HepG2 (cell line): ENCODE measurements around the gene PNMA3. TPM values are rescaled to one million over a fixed set of nuclear protein-coding genes. Genes with fewer than 3 reads are reported as not detected.

Source experiments
- BHLHE40 ChIP-seq: IDR thresholded peaks from 2 replicates; pipeline ENCODE4 v1.6.1; 2011; ENCODE audit warnings: low read length, improper control_type of control experiment
- EED ChIP-seq: sonication (generic); formaldehyde crosslinking; IDR thresholded peaks from 2 replicates; pipeline ENCODE4 v1.5.0; 2020; ENCODE audit warnings: mild to moderate bottlenecking, missing genetic modification reagents
- GATAD1 ChIP-seq: IDR thresholded peaks from 2 replicates; pipeline ENCODE4 v1.6.1; 2016; ENCODE audit warnings: missing genetic modification reagents, missing compliant biosample characterization
- HCFC1 ChIP-seq: fragments of 150-350 bp; IDR thresholded peaks from 2 replicates; pipeline ENCODE4 v1.6.1; 2014; ENCODE audit warnings: low read depth, low read length
- HOXA3 ChIP-seq: sonication (generic); formaldehyde crosslinking; IDR thresholded peaks from 2 replicates; pipeline ENCODE4 v1.5.0; 2020; ENCODE audit warnings: missing genetic modification reagents
- MATR3 ChIP-seq: sonication (generic); formaldehyde crosslinking; IDR thresholded peaks from 2 replicates; pipeline ENCODE4 v1.4.0; 2020; ENCODE audit warnings: missing genetic modification reagents
- MIER3 ChIP-seq: IDR thresholded peaks from 2 replicates; pipeline ENCODE4 v1.6.1; 2016; ENCODE audit warnings: missing compliant biosample characterization, borderline replicate concordance
- NCOA2 ChIP-seq: sonication (generic); formaldehyde crosslinking; IDR thresholded peaks from 2 replicates; pipeline ENCODE4 v1.8.0; 2022; ENCODE audit warnings: inconsistent platforms
- NFIC ChIP-seq: IDR thresholded peaks from 2 replicates; pipeline ENCODE4 v1.6.1; 2012; ENCODE audit warnings: mild to moderate bottlenecking, low read length, inconsistent platforms
- RXRA ChIP-seq: sonication (generic); formaldehyde crosslinking; IDR thresholded peaks from 2 replicates; pipeline ENCODE4 v1.5.1; 2020; ENCODE audit warnings: missing genetic modification reagents
- SMYD3 ChIP-seq: sonication (generic); formaldehyde crosslinking; IDR thresholded peaks from 2 replicates; pipeline ENCODE4 v1.8.1; 2023; ENCODE audit warnings: mild to moderate bottlenecking, missing genetic modification reagents
- ZNF253 ChIP-seq: sonication (generic); formaldehyde crosslinking; IDR thresholded peaks from 2 replicates; pipeline ENCODE4 v1.8.0; 2022; ENCODE audit warnings: mild to moderate bottlenecking, missing genetic modification reagents, borderline replicate concordance
- ZNF263 ChIP-seq: sonication (generic); formaldehyde crosslinking; IDR thresholded peaks from 2 replicates; pipeline ENCODE4 v1.4.0; 2020; ENCODE audit warnings: missing genetic modification reagents
- ZNF496 ChIP-seq: sonication (generic); formaldehyde crosslinking; IDR thresholded peaks from 2 replicates; pipeline ENCODE4 v1.8.1; 2023; ENCODE audit warnings: mild to moderate bottlenecking, moderate library complexity, missing genetic modification reagents; ENCODE audit not compliant: insufficient replicate concordance
- ZNF773 ChIP-seq: sonication (generic); formaldehyde crosslinking; IDR thresholded peaks from 2 replicates; pipeline ENCODE4 v1.4.0; 2020; ENCODE audit warnings: missing genetic modification reagents, borderline replicate concordance
- ZNF782 ChIP-seq: sonication (generic); formaldehyde crosslinking; IDR thresholded peaks from 2 replicates; pipeline ENCODE4 v1.4.0; 2020; ENCODE audit warnings: missing genetic modification reagents, mild to moderate bottlenecking, borderline replicate concordance
- polyA plus RNA-seq, 8 experiments: library from polyadenylated mRNA; depleted of rRNA in 3 of 8; stranded (reverse) in 7 of 8; unstranded in 1 of 8; fragments of >200 nt; fragmentation: Illumina TruSeq in 4 of 8; extraction: Trizol in 4 of 8; gene quantifications; 2 replicates each; pipeline versions ENCODE4 v1.2.1 to v1.2.3, GENCODE V29; 2011 to 2016; ENCODE audit warnings: low read depth in 4 of 8, missing spikeins in 1 of 8, mixed read lengths in 1 of 8; ENCODE audit not compliant: insufficient read depth in 1 of 8
- total RNA-seq, 5 experiments: library from RNA; depleted of rRNA; stranded (reverse); fragments of >200 nt; fragmentation: Illumina TruSeq; extraction: Trizol; gene quantifications; 2 replicates each; pipeline ENCODE4 v1.2.3, GENCODE V29; 2016; ENCODE audit warnings: low read depth in 1 of 5
- TF ChIP-seq, protein P1 (sequence below): IDR thresholded peaks from 2 replicates; pipeline ENCODE4 v1.4.0; 2020; ENCODE audit warnings: mild to moderate bottlenecking, missing genetic modification reagents
- TF ChIP-seq, protein P2 (sequence below): sonication (generic); formaldehyde crosslinking; IDR thresholded peaks from 2 replicates; pipeline ENCODE4 v1.5.0; 2020; ENCODE audit warnings: mild to moderate bottlenecking, missing genetic modification reagents
- TF ChIP-seq, protein P3 (sequence below): IDR thresholded peaks from 2 replicates; pipeline ENCODE4 v1.6.1; 2016; ENCODE audit warnings: missing genetic modification reagents, missing compliant biosample characterization
- TF ChIP-seq, protein P4 (sequence below): sonication (generic); formaldehyde crosslinking; IDR thresholded peaks from 2 replicates; pipeline ENCODE4 v1.5.0; 2020; ENCODE audit warnings: mild to moderate bottlenecking, missing genetic modification reagents
- TF ChIP-seq, protein P5 (sequence below): sonication (generic); formaldehyde crosslinking; IDR thresholded peaks from 2 replicates; pipeline ENCODE4 v1.8.1; 2023; ENCODE audit warnings: mild to moderate bottlenecking, inconsistent platforms, moderate library complexity, missing genetic modification reagents, borderline replicate concordance

The PNMA3 gene
- total and polyA plus RNA-seq, 2 of the 13 experiments (the other 11 are each of a cell fraction or from before 2014, with no cell fraction given): not detected

DNA sequence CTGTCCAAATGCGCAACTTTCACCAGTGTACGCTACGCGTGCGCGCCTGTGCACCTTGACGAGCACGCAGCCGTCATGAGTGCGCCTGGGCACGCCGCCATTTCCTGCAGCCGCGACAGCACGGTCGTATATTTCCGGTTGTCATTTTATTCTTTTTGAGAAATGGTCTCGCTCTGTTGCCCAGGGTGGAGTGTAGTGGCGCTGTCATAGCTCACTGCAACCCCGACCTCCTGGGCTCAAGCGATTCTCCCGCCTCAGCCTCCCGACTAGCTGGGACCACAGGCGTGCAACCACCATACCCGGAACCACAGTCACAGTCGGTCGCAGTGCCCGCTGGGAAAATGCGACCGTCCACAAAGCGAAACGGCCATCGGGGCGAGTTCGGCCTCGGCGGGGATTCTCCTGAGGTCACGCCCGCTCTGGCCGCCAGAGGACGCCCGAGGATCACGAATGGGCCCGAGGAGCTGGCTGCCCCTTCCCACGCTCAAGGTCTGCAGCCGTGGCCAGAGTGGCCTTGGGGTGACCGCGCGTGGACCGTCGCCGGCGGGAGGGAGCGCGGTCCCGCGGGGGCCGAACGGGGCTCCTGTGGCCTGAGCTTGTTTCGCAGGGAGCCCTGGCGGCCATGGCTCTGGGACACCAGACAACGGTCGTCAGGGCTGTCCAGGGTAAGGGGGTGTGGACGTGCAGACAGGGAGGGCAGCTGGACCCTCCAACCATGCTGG is 23.7 kb upstream of the PNMA3 start (continued):
- TF ChIP-seq, protein P1, sequence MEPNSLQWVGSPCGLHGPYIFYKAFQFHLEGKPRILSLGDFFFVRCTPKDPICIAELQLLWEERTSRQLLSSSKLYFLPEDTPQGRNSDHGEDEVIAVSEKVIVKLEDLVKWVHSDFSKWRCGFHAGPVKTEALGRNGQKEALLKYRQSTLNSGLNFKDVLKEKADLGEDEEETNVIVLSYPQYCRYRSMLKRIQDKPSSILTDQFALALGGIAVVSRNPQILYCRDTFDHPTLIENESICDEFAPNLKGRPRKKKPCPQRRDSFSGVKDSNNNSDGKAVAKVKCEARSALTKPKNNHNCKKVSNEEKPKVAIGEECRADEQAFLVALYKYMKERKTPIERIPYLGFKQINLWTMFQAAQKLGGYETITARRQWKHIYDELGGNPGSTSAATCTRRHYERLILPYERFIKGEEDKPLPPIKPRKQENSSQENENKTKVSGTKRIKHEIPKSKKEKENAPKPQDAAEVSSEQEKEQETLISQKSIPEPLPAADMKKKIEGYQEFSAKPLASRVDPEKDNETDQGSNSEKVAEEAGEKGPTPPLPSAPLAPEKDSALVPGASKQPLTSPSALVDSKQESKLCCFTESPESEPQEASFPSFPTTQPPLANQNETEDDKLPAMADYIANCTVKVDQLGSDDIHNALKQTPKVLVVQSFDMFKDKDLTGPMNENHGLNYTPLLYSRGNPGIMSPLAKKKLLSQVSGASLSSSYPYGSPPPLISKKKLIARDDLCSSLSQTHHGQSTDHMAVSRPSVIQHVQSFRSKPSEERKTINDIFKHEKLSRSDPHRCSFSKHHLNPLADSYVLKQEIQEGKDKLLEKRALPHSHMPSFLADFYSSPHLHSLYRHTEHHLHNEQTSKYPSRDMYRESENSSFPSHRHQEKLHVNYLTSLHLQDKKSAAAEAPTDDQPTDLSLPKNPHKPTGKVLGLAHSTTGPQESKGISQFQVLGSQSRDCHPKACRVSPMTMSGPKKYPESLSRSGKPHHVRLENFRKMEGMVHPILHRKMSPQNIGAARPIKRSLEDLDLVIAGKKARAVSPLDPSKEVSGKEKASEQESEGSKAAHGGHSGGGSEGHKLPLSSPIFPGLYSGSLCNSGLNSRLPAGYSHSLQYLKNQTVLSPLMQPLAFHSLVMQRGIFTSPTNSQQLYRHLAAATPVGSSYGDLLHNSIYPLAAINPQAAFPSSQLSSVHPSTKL: 0 out of 2 replicates have a peak, but pooled peaks have one; percentile 13
- TF ChIP-seq ZNF263: no peak
- TF ChIP-seq BHLHE40: no peak
- TF ChIP-seq, protein P2, sequence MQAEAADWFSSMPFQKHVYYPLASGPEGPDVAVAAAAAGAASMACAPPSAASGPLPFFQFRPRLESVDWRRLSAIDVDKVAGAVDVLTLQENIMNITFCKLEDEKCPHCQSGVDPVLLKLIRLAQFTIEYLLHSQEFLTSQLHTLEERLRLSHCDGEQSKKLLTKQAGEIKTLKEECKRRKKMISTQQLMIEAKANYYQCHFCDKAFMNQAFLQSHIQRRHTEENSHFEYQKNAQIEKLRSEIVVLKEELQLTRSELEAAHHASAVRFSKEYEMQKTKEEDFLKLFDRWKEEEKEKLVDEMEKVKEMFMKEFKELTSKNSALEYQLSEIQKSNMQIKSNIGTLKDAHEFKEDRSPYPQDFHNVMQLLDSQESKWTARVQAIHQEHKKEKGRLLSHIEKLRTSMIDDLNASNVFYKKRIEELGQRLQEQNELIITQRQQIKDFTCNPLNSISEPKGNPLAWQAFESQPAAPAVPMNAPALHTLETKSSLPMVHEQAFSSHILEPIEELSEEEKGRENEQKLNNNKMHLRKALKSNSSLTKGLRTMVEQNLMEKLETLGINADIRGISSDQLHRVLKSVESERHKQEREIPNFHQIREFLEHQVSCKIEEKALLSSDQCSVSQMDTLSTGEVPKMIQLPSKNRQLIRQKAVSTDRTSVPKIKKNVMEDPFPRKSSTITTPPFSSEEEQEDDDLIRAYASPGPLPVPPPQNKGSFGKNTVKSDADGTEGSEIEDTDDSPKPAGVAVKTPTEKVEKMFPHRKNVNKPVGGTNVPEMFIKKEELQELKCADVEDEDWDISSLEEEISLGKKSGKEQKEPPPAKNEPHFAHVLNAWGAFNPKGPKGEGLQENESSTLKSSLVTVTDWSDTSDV (CRISPR knock-in tag): no peak
- no peak for TF ChIP-seq ZNF773 (CRISPR knock-in tag)
- no peak for TF ChIP-seq ZNF496 (CRISPR knock-in tag)
- TF ChIP-seq GATAD1 (CRISPR knock-in tag): peak; percentile 38; the same call in 1 of the 2 replicates
- no peak for TF ChIP-seq SMYD3 (CRISPR knock-in tag)
- TF ChIP-seq, protein P3, sequence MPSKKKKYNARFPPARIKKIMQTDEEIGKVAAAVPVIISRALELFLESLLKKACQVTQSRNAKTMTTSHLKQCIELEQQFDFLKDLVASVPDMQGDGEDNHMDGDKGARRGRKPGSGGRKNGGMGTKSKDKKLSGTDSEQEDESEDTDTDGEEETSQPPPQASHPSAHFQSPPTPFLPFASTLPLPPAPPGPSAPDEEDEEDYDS (CRISPR knock-in tag): no peak
- TF ChIP-seq RXRA (CRISPR knock-in tag): 0 out of 2 replicates have a peak, but pooled peaks have one; percentile 25
- no peak for TF ChIP-seq MATR3
- TF ChIP-seq, protein P4, sequence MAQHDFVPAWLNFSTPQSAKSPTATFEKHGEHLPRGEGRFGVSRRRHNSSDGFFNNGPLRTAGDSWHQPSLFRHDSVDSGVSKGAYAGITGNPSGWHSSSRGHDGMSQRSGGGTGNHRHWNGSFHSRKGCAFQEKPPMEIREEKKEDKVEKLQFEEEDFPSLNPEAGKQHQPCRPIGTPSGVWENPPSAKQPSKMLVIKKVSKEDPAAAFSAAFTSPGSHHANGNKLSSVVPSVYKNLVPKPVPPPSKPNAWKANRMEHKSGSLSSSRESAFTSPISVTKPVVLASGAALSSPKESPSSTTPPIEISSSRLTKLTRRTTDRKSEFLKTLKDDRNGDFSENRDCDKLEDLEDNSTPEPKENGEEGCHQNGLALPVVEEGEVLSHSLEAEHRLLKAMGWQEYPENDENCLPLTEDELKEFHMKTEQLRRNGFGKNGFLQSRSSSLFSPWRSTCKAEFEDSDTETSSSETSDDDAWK: no peak
- 0 out of 2 replicates have a peak, but pooled peaks have one; percentile 21 for TF ChIP-seq EED (CRISPR knock-in tag)
- peak; percentile 37; the same call in 1 of the 2 replicates for TF ChIP-seq HOXA3 (CRISPR knock-in tag)
- TF ChIP-seq HCFC1: no peak
- TF ChIP-seq MIER3 (CRISPR knock-in tag): no peak
- TF ChIP-seq NFIC: no peak
- TF ChIP-seq NCOA2 (CRISPR knock-in tag): no peak
- TF ChIP-seq, protein P5, sequence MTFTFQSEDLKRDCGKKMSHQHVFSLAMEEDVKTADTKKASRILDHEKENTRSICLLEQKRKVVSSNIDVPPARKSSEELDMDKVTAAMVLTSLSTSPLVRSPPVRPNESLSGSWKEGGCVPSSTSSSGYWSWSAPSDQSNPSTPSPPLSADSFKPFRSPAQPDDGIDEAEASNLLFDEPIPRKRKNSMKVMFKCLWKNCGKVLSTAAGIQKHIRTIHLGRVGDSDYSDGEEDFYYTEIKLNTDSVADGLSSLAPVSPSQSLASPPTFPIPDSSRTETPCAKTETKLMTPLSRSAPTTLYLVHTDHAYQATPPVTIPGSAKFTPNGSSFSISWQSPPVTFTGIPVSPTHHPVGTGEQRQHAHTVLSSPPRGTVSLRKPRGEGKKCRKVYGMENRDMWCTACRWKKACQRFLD: no peak
- no peak for TF ChIP-seq ZNF782 (CRISPR knock-in tag)
- TF ChIP-seq ZNF253 (CRISPR knock-in tag): no peak
